Peyer's patch (tissue), 4 donors: ENCODE data around the gene KISS1R.

Experiments
- POLR2A ChIP-seq, 2 donors: fragments of 450-650 bp; IDR thresholded peaks; one replicate each; pipeline ENCODE4 v1.5.1; 2017; ENCODE audit warnings: antibody characterized with exemption in 2 of 2, mild to moderate bottlenecking in 2 of 2, moderate library complexity in 2 of 2
- TF ChIP-seq, protein P1 (sequence below), 6 experiments: fragments of 450-650 bp in 4 of 6; fragments of 200-600 bp in 2 of 6; sonication (generic) in 1 of 6; IDR thresholded peaks; one replicate each; pipeline ENCODE4 v1.5.1; 2017 to 2019; ENCODE audit warnings: antibody characterized with exemption in 6 of 6, mild to moderate bottlenecking in 3 of 6, moderate library complexity in 1 of 6

DNA sequence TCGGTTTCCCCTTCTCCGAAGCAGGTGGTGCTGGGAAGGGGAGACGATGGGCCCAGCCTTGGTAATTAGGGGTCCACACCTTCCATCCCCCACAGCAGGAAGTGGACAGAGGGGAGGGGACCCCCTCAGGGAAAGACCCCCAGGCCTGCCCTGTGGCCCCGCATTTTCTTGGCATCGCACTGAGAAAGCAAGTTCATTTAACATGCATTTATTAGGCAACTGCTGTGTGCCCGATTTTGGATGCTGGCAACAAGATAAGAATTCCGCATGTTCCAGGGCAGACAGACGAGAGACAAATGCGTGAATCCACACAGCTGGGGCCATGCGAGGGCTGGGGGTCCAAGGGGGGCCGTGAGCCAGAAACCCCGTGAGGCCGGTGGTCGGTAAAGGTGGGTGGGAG is 37.1 kb downstream of the KISS1R start:
- TF ChIP-seq, protein P1, sequence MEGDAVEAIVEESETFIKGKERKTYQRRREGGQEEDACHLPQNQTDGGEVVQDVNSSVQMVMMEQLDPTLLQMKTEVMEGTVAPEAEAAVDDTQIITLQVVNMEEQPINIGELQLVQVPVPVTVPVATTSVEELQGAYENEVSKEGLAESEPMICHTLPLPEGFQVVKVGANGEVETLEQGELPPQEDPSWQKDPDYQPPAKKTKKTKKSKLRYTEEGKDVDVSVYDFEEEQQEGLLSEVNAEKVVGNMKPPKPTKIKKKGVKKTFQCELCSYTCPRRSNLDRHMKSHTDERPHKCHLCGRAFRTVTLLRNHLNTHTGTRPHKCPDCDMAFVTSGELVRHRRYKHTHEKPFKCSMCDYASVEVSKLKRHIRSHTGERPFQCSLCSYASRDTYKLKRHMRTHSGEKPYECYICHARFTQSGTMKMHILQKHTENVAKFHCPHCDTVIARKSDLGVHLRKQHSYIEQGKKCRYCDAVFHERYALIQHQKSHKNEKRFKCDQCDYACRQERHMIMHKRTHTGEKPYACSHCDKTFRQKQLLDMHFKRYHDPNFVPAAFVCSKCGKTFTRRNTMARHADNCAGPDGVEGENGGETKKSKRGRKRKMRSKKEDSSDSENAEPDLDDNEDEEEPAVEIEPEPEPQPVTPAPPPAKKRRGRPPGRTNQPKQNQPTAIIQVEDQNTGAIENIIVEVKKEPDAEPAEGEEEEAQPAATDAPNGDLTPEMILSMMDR (IDR thresholded peaks at IDR 0.05): no peak
- TF ChIP-seq POLR2A (IDR thresholded peaks at IDR 0.05): no peak
